Ovary (tissue), 3 donors: ENCODE results near the gene CEP112.

ENCODE experiments used
- EP300 ChIP-seq: sonication (generic); formaldehyde crosslinking; IDR thresholded peaks from one replicate; pipeline ENCODE4 v1.6.1; 2017; ENCODE audit warnings: antibody characterized with exemption
- TF ChIP-seq, protein P1 (sequence below), 3 donors: fragments of 450-650 bp in 2 of 3; fragments of 200-600 bp in 1 of 3; IDR thresholded peaks; one replicate each; pipeline versions ENCODE4 v1.5.1 to v1.8.0; 2016 to 2022; ENCODE audit warnings: antibody characterized with exemption in 3 of 3, mild to moderate bottlenecking in 1 of 3
- donor health status: DM: no; HTN: no; CAD: no.

GRCh38 chr17:65666876-65667321 is 525.0 kb downstream of the CEP112 start:
- no peak for TF ChIP-seq EP300
- TF ChIP-seq, protein P1, sequence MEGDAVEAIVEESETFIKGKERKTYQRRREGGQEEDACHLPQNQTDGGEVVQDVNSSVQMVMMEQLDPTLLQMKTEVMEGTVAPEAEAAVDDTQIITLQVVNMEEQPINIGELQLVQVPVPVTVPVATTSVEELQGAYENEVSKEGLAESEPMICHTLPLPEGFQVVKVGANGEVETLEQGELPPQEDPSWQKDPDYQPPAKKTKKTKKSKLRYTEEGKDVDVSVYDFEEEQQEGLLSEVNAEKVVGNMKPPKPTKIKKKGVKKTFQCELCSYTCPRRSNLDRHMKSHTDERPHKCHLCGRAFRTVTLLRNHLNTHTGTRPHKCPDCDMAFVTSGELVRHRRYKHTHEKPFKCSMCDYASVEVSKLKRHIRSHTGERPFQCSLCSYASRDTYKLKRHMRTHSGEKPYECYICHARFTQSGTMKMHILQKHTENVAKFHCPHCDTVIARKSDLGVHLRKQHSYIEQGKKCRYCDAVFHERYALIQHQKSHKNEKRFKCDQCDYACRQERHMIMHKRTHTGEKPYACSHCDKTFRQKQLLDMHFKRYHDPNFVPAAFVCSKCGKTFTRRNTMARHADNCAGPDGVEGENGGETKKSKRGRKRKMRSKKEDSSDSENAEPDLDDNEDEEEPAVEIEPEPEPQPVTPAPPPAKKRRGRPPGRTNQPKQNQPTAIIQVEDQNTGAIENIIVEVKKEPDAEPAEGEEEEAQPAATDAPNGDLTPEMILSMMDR (IDR thresholded peaks at IDR 0.05): no peak
